GM18502 (cell line): ENCODE results near the gene AVPR1A.
"Not testable (repeated sequence)": the region's sequence is repeated elsewhere in the genome, so short reads cannot be mapped to it uniquely, and the experiment has no call there.

Experiments used
- ATAC-seq: cut with Tn5 transposase; IDR thresholded peaks from one replicate; pipeline ENCODE4 v1.9.1; 2021; ENCODE audit warnings: mild to moderate bottlenecking; ENCODE audit not compliant: unreplicated experiment, poor library complexity

Gene AVPR1A

DNA sequence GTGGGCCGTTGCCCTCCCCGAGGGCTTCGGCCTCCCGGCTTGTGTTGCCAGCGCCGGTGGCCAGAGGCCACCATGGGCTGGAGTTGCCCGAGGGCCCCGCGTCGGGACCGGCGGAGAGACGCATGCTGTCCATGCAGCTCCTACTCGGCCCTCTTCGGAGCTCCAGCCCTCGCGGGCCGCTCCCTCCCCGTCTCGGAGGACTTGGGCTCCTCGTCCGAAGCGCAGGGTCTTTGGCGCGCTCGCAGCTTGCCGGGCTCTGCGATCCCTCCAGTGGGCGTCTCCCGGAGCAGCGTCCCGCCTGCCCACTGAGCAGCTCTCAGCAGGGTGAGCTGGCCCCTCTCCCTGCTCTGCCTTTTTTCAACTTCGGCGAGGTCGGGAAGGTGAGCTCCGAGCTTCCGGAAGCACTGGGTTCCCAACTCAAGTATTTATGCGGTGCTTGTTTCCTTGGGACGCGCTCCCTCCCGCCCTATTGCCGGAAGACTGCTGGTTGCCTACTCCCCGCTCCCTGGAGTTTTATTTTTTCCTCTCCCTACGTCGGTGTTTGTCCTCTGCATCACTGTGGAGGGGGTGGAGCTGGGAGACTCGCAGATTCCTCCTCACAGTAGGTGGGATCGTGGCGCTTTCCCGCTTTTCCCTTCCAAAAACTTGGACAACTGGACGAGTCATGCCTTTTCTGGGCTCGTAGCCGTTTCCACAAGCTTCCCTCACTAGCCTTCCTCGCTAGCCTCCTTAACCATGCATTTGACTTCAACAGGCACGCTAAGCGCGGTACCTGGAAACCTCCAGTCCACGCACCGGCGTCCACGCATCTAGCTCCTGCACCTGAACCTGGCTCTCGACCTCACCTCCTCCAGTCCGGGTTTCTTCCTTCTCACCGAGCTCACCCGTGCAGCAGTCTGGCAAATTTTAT is at the start of gene AVPR1A:
AVPR1A (minus strand) TSS at position 489 of the 910 bp plus-strand sequence; CDS start at position 124, 365 bp downstream.
- no peak for ATAC-seq

DNA sequence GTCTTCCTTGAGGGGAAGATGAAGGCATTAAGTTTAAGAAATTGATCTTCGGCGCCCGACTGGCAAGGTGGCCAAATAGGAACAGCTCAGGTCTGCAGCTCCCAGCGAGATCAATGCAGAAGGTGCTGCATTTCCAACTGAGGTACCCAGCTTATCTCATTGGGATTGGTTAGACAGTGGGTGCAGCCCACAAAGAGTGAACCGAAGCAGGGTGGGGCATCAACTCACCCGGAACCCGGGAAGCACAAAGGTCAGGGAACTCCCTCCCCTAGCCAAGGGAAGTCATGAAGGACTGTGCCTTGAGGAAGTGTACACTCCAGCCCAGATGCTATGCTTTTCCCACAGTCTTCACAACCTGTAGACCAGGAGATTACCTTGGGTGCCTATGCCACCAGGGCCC is 45.2 kb upstream of the AVPR1A start:
- ATAC-seq, result no peak

DNA sequence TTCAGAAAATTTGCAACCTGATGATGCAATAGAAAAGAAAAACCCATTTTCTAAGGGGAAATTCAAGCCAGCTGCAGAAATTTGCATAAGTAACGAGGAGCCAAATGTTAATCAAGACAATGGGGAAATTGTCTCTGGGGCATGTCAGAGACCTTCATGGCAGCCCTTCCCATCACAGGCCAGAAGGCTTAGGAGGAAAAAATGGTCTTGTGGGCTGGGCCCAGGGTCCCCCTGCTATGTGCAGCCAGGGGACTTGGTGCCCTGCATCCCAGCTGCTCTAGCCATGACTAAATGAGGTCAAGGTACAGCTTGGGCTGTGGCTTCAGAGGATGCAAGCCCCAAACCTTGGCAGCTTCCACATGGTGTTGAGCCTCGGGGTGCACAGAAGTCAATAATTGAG is 28.2 kb upstream of the AVPR1A start:
- no peak for ATAC-seq

DNA sequence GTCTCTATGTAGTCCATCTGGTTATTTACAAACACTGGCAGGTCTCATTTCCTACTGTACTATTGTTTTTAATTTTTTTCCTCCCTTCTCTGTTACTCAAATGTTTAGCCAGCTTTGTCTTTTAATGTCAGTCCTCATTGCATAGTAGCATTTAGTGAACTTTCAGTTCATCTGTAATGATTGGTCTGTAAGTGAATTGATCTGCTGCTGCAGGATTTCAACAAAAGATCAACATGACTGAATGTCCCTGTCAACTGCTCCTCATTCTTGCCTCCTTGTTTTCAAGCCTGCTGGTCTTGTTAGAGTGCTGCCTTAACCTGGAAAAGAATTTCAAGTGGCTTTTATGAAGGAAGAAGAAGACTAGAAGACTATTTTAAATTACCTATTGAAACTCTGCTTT is 19.3 kb upstream of the AVPR1A start:
- ATAC-seq, result no peak

DNA sequence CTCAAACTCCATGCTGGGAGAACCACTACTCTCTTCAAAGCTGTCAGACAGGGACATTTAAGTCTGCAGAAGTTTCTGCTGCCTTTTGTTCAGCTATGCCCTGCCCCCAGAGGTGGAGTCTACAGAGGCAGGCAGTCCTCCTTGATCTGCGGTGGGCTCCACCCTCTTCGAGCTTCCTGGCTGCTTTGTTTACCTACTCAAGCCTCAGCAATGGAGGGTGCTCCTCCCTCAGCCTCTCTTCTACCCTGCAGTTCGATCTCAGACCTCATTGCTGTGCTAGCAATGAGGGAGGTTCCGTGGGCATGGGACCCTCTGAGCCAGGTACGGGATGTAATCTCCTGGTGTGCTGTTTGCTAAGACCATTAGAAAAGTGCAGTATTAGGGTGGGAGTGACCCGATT is 16.7 kb upstream of the AVPR1A start:
- ATAC-seq, result not testable (repeated sequence)

DNA sequence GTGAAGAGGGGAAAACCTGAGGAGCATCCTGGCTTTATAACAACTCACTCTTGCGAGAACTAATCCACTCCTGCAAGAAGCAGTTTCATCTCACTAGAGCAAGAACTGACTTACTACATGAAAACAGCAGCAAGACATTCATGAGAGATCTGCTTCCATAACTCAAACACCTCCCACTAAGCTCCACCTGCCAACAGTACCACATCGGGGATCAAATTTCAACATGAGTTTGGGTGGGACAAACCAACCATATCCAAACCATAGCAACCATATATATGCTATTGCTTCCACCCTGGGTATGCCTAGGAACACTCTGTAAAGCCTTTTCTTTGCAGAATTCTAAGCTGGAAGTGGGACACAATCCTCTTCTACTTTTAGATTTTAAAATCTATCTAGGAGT is 13.9 kb upstream of the AVPR1A start:
- ATAC-seq, result no peak

DNA sequence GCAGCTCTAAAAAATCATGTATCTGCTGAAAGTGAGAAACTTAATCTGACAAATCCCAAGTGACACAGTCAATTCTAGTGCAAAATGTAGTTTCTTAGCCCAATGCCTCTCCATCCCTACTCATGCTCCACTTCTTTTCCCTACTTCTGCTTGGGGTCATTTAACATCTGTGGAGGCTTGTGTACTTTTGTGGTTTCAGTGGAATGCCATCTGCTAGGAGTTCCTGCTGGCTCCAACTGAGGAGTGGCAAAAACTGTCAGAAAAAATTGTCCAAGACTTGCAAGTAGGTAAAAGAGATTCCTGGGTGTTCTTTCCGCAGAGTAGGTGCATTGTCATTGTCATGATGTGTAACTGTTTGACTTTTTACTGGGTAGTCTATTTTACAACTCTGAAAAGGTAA is 12.5 kb upstream of the AVPR1A start:
- no peak for ATAC-seq

DNA sequence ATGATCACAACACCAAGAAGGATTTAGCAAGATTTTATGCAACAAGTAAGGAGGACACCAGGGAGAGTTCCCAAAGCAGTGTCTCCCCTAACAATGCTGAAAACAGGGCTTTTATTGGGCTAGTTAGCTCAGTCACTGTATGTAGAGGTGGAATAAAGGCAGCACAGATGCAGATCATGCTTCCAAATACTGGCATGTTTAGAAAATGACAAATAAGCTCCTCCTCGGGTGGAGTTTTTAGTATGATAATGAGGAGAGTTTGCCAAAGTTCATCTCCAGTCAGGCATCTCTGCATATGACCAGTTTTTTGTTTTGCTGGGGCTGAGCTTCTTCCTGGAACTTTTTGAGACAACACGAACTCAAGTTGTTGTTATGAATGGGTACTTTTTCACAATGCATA is 4.4 kb upstream of the AVPR1A start:
- ATAC-seq, result no peak

DNA sequence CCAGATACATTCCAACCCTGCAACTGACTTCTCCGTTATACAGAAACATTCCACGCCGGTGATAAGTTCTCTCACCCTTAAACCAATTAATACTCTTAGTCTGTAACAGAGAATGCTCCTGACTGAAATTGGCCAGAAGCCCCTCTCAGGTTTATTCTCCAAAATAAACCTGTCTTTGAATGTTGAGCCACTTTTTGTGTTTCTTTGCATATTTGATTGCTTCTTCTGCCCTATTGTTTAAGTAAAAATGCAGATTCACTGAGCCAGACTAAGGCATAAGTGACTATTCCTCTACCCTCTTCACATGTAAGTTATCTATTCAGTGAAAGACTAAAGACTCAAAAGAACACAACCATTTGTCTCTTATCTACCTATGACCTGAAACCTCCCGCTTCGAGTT is 3.6 kb upstream of the AVPR1A start:
- ATAC-seq, result no peak

DNA sequence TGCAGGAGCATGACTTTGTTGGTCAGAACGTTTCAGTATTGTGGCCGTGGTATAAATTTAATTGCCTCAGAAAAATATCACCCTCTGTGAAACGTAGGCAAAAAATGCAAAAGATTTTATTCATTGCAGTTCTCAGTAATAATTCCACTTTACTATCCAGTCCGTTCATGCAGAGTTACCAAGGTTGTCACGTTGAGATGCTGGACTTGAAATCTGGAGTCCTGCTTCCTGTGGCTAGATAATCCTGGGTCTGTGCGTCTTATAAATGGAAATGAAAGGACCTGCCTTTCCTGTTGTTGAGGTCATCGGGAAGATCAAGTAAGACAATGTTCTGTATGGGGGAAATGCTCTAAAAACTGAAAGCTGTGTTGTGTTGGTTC is 1.3 kb upstream of the AVPR1A start:
- no peak for ATAC-seq

DNA sequence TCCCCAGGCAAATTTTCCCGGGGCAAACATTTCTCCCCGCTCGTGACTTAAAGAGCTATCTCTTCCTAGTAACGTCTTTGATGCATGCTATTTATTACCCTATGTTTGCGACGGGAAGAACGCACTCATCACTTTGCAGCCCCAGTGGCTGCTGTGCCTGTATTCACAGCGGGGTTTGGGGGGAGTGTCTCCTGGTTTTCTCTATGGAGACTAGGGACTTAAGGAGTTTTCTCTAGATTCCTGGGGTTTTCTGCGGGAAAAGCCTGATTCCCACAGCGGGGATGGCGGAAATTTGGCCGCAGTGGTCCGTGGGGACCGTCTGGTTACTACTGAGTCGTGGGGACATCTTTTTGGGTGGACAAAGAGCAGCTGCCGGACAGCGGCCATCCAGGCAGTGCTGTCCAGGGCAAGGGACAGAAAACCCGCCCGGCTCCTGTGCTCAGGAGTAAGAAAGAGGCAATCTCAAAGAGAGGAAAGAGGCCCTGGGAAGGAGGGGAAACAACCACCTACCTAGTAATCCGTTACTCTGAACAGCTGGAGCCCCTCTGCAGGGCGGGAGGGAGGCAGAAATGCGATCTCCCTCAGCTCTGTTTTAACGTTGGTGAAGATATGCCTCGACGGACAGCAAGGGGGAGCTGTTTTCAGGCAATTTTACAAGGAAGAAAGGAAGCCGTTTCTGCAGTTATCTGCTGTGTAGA is 771 bp upstream of the AVPR1A start:
- ATAC-seq, result peak; percentile 79

DNA sequence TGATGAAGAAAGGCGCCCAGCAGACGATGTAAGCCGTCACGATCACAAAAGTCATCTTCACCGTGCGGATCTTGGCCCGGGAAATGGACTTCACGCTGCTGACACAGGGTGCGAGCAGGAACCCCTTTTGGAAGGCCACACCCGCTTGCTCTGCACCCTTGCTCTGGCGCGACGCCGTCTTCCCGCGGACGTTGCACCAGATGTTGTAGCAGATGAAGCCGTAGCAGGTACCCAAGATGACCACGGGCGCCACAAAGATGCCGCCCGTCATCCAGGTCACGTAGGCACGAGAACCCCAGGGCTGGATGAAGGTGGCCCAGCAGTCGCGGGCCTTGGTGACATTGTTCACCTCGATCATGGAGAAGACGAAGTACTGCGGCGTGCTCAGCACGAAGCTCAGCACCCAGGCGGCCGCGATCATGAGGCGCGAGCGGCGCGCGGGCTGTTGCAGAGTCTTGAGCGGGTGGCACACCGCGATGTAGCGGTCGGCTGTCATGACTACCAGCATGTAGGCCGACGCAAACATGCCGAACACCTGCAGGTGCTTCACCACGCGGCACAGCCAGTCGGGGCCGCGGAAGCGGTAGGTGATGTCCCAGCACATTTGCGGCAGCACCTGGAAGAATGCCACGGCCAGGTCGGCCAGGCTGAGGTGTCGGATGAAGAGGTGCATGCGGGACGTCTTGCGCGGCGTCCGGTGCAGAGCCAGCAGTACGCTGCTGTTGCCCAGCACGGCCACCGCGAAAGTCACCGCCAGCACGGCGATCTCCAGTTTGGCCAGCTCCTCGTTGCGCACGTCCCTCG is 890 bp downstream of the AVPR1A start:
- no peak for ATAC-seq

DNA sequence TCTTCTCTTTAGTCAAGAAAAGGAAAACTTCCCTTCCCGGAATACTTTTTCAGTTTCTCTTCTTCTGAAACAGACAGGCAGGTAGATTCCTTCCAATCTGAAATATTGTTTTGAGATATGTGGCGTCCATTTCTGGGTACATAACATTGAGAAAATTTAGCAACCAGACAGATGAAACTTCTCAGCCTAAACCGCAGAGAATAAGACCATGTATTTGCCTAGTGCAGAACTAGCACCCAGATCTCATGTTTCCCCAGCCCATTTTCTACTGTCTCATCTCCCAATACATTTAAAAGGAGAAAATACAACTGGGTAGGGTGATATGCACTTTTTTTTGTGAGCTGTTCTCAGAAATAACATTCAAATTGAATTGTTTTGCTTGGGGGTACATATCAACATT is 6.4 kb downstream of the AVPR1A start:
- no peak for ATAC-seq

DNA sequence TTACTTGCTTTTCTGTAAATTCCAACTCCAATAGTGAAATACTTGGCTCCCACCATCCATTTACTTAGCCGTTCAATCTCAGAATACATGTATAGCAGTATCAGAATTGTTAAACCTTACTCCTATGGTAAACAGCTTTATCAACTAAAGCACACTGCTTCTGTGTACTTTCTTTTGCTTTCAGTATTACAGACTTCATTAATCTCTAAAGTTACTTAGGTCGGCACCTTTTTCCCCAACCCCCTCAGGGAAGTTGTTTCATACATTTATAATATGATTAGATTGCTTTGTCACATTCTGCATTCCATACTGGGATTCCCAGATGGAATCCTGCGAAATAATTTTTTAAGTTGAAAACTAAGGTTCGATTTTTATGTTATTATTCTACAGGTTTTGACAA is 12.5 kb downstream of the AVPR1A start:
- ATAC-seq, result no peak

DNA sequence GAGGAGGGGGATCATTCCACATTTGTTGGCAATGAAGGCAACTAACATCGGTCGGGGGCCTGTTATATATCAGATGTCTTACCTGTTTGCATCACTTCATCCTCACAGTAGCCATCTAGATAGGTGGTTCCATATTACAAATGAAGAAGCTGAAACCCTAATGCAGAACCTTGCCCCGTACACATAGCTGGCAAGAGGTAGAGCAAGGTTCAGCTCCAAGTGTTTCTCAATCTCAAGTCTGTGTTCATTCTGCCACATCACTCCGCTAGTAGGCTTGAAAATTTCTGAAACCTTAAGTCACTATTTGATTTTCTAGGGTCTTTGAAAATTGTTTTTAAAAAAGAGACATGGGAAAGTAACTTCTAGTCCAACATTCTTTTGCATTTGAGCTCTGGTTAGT is 17.0 kb downstream of the AVPR1A start:
- ATAC-seq, result no peak

DNA sequence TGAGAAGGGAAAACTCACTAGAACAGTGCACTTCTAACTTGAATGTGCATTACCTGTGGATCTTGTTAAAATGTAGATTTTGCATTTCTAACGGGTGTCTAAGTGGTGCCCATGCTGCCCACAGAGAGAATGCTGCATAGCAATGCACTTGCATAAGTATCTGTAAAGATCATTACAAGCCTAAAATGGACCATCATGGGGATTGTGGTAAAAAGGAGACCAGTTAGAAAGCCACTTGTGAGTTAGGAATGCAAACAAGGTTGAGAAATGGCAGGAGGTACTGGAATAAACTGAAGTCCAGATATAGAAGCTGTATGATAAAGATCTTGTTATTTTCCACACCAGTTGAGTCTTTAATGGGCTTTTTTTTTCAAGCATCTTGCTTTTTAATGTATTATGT is 18.8 kb downstream of the AVPR1A start:
- ATAC-seq, result no peak

DNA sequence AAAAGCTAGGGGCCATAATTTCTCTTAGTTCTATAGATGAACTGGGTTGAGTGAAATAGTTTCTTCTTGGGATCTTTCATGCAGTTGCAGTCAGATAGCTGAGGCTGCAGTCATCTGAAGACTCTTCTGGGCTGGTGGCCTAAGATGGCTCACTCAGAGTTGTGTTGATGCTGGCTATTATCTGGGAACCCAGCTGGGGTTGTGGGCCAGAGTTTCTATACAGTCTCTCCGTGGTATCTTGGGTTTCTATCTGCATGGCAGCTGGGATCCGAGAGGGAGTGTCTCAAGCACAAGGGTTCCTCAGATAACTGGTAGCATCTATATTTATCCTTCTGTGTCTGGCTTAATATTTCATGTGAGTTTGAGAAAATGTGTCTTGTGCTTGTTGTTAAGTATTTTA is 21.1 kb downstream of the AVPR1A start:
- ATAC-seq, result no peak

DNA sequence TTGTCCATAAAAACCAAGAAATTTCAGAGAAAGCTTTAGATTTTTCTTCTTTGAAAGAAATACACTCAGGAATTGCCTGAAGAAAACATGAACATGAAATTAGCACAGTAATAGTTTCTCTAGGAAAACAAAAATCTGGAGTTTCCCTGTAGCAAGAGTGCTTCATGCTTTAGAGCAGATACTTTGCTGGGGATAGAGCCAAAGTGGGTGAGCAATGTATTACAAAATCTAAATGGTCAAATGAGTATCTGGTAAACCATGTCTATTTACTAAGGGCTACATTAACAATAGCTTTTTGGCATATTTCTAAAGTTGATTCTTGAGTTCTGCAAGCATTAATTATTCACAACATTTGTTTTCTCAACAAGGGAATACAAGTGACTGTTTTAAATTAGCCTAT is 26.2 kb downstream of the AVPR1A start:
- ATAC-seq, result no peak

DNA sequence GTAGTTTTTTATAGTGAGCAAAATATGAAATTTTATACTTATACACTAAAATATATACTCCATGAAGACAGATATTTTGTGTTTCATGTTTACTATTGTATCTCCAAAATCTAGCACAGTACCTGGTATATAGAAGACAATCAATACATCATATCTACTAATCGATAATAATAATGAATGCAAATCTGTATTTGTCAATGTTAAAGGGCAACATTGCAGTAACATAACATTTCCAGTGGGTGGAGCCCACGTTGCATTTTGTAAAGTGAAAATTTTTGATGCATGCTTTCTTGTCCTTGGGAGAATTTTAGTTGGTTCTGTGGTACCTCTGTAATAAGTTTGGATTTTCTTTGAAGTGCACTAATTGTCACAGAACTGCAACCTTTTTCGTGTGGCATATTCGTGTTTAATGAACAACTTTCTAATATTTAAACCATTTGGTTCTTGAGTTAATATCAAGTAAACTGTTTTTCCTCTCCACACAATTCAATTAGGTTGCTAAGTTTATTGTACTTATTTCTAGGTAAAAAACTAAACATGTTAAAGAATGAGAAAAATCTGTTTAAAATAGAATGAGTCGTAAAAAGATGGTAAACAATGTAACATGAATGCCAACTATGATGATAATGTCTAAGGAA is 47.4 kb downstream of the AVPR1A start:
- ATAC-seq, result peak; percentile 71

DNA sequence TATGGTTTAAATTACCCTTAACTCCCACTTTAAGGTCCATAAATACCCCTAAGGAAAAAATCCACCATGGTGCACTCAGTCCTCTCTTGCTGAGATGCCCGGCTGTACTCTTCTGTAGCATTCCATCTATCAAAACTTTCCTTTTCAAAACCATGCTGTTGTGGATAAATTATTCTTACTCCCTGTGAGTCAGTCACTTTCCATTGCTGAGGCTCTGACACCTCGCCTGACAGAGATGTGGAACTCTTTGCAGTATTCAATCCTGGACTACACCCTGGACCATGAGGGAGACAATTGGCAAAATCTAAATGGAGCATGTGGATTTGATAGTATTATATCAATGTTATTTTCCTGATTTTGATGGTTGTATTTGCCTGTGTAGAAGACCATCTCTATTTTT is 49.1 kb downstream of the AVPR1A start:
- ATAC-seq, result no peak

DNA sequence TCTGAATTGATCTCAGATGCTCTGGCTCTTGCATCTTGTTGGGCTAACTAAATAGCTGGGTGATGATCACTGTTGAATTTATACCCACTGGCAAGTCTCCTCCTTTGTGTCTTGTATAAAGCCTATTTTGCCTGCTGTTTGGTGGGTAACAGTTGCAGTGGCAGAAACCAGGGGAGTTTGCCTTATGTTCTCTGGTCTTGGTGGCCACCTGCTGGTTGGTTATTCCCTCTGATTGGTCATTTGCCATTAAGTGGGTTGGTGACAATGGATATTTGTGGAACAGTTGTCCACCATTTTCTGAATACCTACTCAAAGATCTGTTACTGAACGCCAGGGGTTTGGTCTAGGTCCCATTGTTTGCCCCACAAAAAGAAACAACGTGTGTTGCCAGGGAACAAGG is 52.1 kb downstream of the AVPR1A start:
- ATAC-seq, result no peak
